ENCODE data around the gene FCHSD1.
A peak's percentile ranks its signal among the peaks of the same experiment; 100 is the strongest.

FCHSD1 gene

GRCh38 chr5:141650851-141651727 is at the start of gene FCHSD1:
FCHSD1 (minus strand) TSS chr5:141651418; CDS start chr5:141651368, 50 bp downstream.
- peak within 1 kb of the TSS; percentile 98 for H3K4me3 Mint-ChIP-seq
- peaks cover 34% of the 10 kb centered on the region for H3K27me3 Mint-ChIP-seq (ENCODE audit: low read depth, poor library complexity)
- no peaks in the 10 kb centered on the region for H3K36me3 Mint-ChIP-seq (ENCODE audit: low read depth)
- peak; percentile 95 for DNase-seq
- H3K4me1 Mint-ChIP-seq: peaks cover 21% of the 10 kb centered on the region
- H3K9me3 Mint-ChIP-seq: no peaks in the 10 kb centered on the region
- TF ChIP-seq, protein P1, sequence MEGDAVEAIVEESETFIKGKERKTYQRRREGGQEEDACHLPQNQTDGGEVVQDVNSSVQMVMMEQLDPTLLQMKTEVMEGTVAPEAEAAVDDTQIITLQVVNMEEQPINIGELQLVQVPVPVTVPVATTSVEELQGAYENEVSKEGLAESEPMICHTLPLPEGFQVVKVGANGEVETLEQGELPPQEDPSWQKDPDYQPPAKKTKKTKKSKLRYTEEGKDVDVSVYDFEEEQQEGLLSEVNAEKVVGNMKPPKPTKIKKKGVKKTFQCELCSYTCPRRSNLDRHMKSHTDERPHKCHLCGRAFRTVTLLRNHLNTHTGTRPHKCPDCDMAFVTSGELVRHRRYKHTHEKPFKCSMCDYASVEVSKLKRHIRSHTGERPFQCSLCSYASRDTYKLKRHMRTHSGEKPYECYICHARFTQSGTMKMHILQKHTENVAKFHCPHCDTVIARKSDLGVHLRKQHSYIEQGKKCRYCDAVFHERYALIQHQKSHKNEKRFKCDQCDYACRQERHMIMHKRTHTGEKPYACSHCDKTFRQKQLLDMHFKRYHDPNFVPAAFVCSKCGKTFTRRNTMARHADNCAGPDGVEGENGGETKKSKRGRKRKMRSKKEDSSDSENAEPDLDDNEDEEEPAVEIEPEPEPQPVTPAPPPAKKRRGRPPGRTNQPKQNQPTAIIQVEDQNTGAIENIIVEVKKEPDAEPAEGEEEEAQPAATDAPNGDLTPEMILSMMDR (IDR thresholded peaks at IDR 0.05): no peak
- no peak within 1 kb of the TSS for H3K27ac Mint-ChIP-seq

DNA sequence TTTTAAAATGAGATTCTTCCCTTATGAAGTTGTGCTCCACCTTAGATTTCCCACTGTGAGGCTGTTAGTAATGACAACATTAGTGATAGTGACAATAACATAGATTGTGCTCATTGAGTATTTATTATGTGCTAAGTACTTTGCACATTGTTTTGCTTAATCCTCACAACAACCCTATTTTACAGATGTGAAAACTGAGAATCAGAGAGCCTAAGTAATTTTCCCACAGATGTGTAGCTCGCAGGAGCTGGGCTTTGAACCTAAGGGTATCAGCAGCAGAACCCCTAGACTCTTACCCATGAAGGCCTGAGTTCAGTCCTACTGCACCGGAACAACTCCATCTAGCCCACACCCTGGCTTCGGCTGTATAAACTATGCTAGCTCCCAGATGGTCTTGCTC is 46.4 kb upstream of the FCHSD1 start:
- Mint-ChIP-seq H3K4me3 (no peak overlapping the region), H3K9me3 (no peaks in the 10 kb centered on the region), H3K27me3 (ENCODE audit: low read depth, poor library complexity) (peaks cover 31% of the 10 kb centered on the region), H3K4me1 (peaks cover 13% of the 10 kb centered on the region), H3K36me3 (ENCODE audit: low read depth) (no peaks in the 10 kb centered on the region), H3K27ac (no peak overlapping the region)
- no peak for DNase-seq
- TF ChIP-seq, protein P1 (IDR thresholded peaks at IDR 0.05): no peak

DNA sequence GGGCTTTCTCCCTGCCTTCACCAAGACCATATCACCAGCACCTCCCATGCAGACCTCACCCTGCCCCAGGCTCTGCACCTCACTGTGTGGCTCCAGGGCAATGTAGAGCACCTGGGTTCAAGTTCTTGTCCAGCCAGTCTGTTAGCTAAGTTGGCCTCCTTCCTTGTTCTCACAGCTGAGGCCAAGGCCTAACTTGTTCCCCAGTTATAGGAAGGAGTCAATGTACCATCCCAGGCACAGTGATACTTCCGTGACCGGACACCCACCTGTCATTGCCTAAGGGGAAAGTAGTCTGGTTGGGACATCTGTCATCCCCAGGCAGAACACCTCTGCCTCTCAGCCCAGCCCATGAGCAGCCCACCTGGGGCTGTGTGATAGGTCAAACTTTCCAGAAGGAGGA is 45.2 kb upstream of the FCHSD1 start:
- no peak overlapping the region for H3K27ac Mint-ChIP-seq
- peaks cover 42% of the 10 kb centered on the region for H3K27me3 Mint-ChIP-seq (ENCODE audit: low read depth, poor library complexity)
- H3K4me3 Mint-ChIP-seq: no peak overlapping the region
- no peak for DNase-seq
- TF ChIP-seq, protein P1 (IDR thresholded peaks at IDR 0.05): no peak
- H3K4me1 Mint-ChIP-seq: peaks cover 18% of the 10 kb centered on the region
- no peaks in the 10 kb centered on the region for H3K36me3 Mint-ChIP-seq (ENCODE audit: low read depth)
- H3K9me3 Mint-ChIP-seq: no peaks in the 10 kb centered on the region

GRCh38 chr5:141695627-141696215 is 44.5 kb upstream of the FCHSD1 start:
- TF ChIP-seq, protein P1 (IDR thresholded peaks at IDR 0.05): no peak
- no peaks in the 10 kb centered on the region for H3K9me3 Mint-ChIP-seq
- no peak overlapping the region for H3K4me3 Mint-ChIP-seq
- DNase-seq: no peak
- H3K27me3 Mint-ChIP-seq (ENCODE audit: low read depth, poor library complexity): peaks cover 49% of the 10 kb centered on the region
- H3K27ac Mint-ChIP-seq: no peak overlapping the region
- H3K4me1 Mint-ChIP-seq: peaks cover 18% of the 10 kb centered on the region
- H3K36me3 Mint-ChIP-seq (ENCODE audit: low read depth): no peaks in the 10 kb centered on the region

GRCh38 chr5:141694479-141694878 is 43.3 kb upstream of the FCHSD1 start:
- H3K27ac Mint-ChIP-seq: no peak overlapping the region
- TF ChIP-seq, protein P1 (IDR thresholded peaks at IDR 0.05): no peak
- no peaks in the 10 kb centered on the region for H3K36me3 Mint-ChIP-seq (ENCODE audit: low read depth)
- DNase-seq: no peak
- no peaks in the 10 kb centered on the region for H3K9me3 Mint-ChIP-seq
- no peak overlapping the region for H3K4me3 Mint-ChIP-seq
- H3K27me3 Mint-ChIP-seq (ENCODE audit: low read depth, poor library complexity): peaks cover 61% of the 10 kb centered on the region
- H3K4me1 Mint-ChIP-seq: peaks cover 18% of the 10 kb centered on the region
